Nephron (organoid): Measurements from ENCODE around the gene KRT3.

Source experiments
- H3K27ac Mint-ChIP-seq, 3 experiments: 2 replicates each; pipeline ENCODE4 v1.8.0; 2020; ENCODE audit warnings: mixed read lengths in 3 of 3, mild to moderate bottlenecking in 2 of 3, moderate library complexity in 1 of 3
- H3K27me3 Mint-ChIP-seq: 2 replicates; pipeline ENCODE4 v1.8.0; 2021; ENCODE audit warnings: low read depth, mild to moderate bottlenecking, moderate library complexity, mixed read lengths
- H3K36me3 Mint-ChIP-seq: 2 replicates; pipeline ENCODE4 v1.8.0; 2020; ENCODE audit warnings: low read depth, mixed read lengths
- H3K4me1 Mint-ChIP-seq: 2 replicates; pipeline ENCODE4 v1.8.0; 2020; ENCODE audit warnings: mixed read lengths
- H3K4me3 Mint-ChIP-seq, 3 experiments: 2 replicates each; pipeline ENCODE4 v1.8.0; 2020; ENCODE audit warnings: mild to moderate bottlenecking in 3 of 3, mixed read lengths in 3 of 3, moderate library complexity in 2 of 3
- H3K9me3 Mint-ChIP-seq: 2 replicates; pipeline ENCODE4 v1.8.0; 2020; ENCODE audit warnings: mixed read lengths
- TF ChIP-seq, protein P1 (sequence below), 3 experiments: fragments of 200-600 bp; sonication (generic); IDR thresholded peaks; one replicate each; pipeline ENCODE4 v1.5.0; 2021; ENCODE audit warnings: antibody characterized with exemption in 3 of 3; ENCODE audit not compliant: unreplicated experiment in 3 of 3

KRT3 gene

GRCh38 chr12:52760623-52761022 is 35.3 kb downstream of the KRT3 start:
- Mint-ChIP-seq H3K4me3 (no peak overlapping the region), H3K9me3 (peaks cover 19% of the 10 kb centered on the region), H3K27me3 (peaks cover 10% of the 10 kb centered on the region), H3K4me1 (no peaks in the 10 kb centered on the region), H3K27ac (no peak overlapping the region), H3K36me3 (no peaks in the 10 kb centered on the region)
- TF ChIP-seq, protein P1, sequence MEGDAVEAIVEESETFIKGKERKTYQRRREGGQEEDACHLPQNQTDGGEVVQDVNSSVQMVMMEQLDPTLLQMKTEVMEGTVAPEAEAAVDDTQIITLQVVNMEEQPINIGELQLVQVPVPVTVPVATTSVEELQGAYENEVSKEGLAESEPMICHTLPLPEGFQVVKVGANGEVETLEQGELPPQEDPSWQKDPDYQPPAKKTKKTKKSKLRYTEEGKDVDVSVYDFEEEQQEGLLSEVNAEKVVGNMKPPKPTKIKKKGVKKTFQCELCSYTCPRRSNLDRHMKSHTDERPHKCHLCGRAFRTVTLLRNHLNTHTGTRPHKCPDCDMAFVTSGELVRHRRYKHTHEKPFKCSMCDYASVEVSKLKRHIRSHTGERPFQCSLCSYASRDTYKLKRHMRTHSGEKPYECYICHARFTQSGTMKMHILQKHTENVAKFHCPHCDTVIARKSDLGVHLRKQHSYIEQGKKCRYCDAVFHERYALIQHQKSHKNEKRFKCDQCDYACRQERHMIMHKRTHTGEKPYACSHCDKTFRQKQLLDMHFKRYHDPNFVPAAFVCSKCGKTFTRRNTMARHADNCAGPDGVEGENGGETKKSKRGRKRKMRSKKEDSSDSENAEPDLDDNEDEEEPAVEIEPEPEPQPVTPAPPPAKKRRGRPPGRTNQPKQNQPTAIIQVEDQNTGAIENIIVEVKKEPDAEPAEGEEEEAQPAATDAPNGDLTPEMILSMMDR (IDR thresholded peaks at IDR 0.05; ENCODE audit: unreplicated experiment in 3 of 3) = no peak

DNA sequence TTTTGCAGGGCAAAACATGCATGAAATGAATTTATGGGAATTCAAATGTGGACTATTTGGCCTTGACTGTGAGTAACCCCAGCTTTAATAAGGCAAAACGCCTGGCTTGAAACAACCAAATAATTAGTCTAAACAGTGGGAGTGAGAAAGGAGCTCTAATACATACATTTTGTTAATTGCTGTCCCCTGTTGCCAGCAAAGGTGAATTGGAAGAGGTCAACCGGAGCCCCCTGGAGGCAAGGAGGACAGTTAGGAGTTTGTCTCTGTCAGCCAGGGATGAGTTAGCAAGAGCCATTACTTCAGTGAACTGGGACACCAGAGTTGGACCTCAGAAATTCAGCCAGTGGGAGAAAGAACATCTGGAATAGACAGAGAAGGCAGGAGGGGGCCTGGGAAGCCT is 36.2 kb downstream of the KRT3 start:
- H3K36me3 Mint-ChIP-seq = no peaks in the 10 kb centered on the region
- no peaks in the 10 kb centered on the region for H3K4me1 Mint-ChIP-seq
- H3K27me3 Mint-ChIP-seq = peaks cover 13% of the 10 kb centered on the region
- no peak overlapping the region for H3K4me3 Mint-ChIP-seq
- TF ChIP-seq, protein P1 (IDR thresholded peaks at IDR 0.05; ENCODE audit: unreplicated experiment in 3 of 3) = no peak
- peaks cover 19% of the 10 kb centered on the region for H3K9me3 Mint-ChIP-seq
- H3K27ac Mint-ChIP-seq = no peak overlapping the region

GRCh38 chr12:52759218-52759617 is 36.7 kb downstream of the KRT3 start:
- H3K27me3 Mint-ChIP-seq = peaks cover 13% of the 10 kb centered on the region
- peaks cover 19% of the 10 kb centered on the region for H3K9me3 Mint-ChIP-seq
- TF ChIP-seq, protein P1 (IDR thresholded peaks at IDR 0.05; ENCODE audit: unreplicated experiment in 3 of 3) = no peak
- H3K4me1 Mint-ChIP-seq = no peaks in the 10 kb centered on the region
- no peak overlapping the region for H3K4me3 Mint-ChIP-seq
- H3K27ac Mint-ChIP-seq = no peak overlapping the region
- no peaks in the 10 kb centered on the region for H3K36me3 Mint-ChIP-seq

GRCh38 chr12:52757449-52758176 is 38.3 kb downstream of the KRT3 start:
- Mint-ChIP-seq H3K36me3 (no peaks in the 10 kb centered on the region), H3K27me3 (peaks cover 16% of the 10 kb centered on the region), H3K9me3 (peaks cover 19% of the 10 kb centered on the region), H3K27ac (no peak overlapping the region), H3K4me1 (no peaks in the 10 kb centered on the region), H3K4me3 (no peak overlapping the region)
- TF ChIP-seq, protein P1 (IDR thresholded peaks at IDR 0.05; ENCODE audit: unreplicated experiment in 3 of 3) = no peak

- H3K36me3 Mint-ChIP-seq = no peaks in the 10 kb centered on the region
- peaks cover 27% of the 10 kb centered on the region for H3K27me3 Mint-ChIP-seq
- H3K9me3 Mint-ChIP-seq = peaks cover 17% of the 10 kb centered on the region
- TF ChIP-seq, protein P1 (IDR thresholded peaks at IDR 0.05; ENCODE audit: unreplicated experiment in 3 of 3) = no peak
- no peak overlapping the region for H3K4me3 Mint-ChIP-seq
- no peaks in the 10 kb centered on the region for H3K4me1 Mint-ChIP-seq
- H3K27ac Mint-ChIP-seq = no peak overlapping the region
Observed at GRCh38 chr12:52756281-52756960, 39.5 kb downstream of the KRT3 start.
